ENCODE data around the gene OR52E2. TPM values are rescaled to one million over a fixed set of nuclear protein-coding genes. Genes with fewer than 3 reads are reported as not detected.

The OR52E2 gene
- total RNA-seq, 6 experiments from 2014 or later: not detected

DNA sequence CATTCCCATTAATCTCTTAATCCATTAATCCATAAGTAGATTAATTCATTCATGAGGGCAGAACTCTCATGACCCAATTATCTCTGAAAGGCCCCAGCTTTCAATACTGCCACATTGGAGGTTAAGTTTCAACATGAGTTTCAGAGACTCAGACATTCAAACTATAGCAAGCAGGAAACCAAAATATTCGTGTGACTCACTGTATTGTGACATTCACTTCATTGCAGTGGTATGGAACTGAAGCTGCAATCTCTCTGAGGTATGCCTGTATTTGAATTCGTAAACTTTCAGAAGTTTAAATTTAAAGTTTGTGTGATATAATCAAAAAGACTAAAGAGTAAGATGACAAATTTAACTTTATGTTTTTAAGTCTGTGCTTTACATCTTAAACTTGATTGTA lies 16.0 kb downstream of the OR52E2 start:
- TF ChIP-seq, protein P1, sequence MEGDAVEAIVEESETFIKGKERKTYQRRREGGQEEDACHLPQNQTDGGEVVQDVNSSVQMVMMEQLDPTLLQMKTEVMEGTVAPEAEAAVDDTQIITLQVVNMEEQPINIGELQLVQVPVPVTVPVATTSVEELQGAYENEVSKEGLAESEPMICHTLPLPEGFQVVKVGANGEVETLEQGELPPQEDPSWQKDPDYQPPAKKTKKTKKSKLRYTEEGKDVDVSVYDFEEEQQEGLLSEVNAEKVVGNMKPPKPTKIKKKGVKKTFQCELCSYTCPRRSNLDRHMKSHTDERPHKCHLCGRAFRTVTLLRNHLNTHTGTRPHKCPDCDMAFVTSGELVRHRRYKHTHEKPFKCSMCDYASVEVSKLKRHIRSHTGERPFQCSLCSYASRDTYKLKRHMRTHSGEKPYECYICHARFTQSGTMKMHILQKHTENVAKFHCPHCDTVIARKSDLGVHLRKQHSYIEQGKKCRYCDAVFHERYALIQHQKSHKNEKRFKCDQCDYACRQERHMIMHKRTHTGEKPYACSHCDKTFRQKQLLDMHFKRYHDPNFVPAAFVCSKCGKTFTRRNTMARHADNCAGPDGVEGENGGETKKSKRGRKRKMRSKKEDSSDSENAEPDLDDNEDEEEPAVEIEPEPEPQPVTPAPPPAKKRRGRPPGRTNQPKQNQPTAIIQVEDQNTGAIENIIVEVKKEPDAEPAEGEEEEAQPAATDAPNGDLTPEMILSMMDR (IDR thresholded peaks at IDR 0.05): no peak
- H3K4me3 Mint-ChIP-seq: no peak overlapping the region
- DNase-seq: no peak
- H3K9me3 Mint-ChIP-seq: peaks cover 22% of the 10 kb centered on the region
- H3K4me1 Mint-ChIP-seq (ENCODE audit: low read depth): no peaks in the 10 kb centered on the region
- no peaks in the 10 kb centered on the region for H3K27me3 Mint-ChIP-seq (ENCODE audit: insufficient read depth)
- H3K36me3 Mint-ChIP-seq (ENCODE audit: low read depth): 0 out of 2 replicates have a peak, but pooled peaks cover 4% of the 10 kb centered on the region
- H3K27ac Mint-ChIP-seq: no peak overlapping the region

DNA sequence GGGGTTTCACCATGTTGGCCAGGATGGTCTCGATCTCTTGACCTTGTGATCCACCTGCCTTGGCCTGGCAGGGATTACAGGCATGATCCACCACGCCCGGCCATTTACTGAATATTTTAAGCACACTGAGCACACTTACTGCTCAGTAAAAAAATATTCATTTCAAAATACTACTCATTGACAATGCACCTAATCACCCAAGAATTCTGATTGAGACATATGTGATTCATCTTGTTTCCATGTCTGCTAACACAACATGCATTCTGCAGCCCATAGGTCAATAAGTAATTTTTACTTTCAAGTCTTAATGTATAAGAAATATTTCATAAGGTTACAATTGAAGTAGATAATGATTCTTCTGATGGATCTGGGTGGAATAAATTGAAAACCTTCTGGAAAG lies 17.3 kb downstream of the OR52E2 start:
- Mint-ChIP-seq H3K4me3 (no peak overlapping the region), H3K27ac (no peak overlapping the region), H3K4me1 (ENCODE audit: low read depth) (no peaks in the 10 kb centered on the region), H3K9me3 (peaks cover 28% of the 10 kb centered on the region), H3K27me3 (ENCODE audit: insufficient read depth) (no peaks in the 10 kb centered on the region), H3K36me3 (ENCODE audit: low read depth) (0 out of 2 replicates have a peak, but pooled peaks cover 2% of the 10 kb centered on the region)
- TF ChIP-seq, protein P1 (IDR thresholded peaks at IDR 0.05): no peak
- DNase-seq: no peak

DNA sequence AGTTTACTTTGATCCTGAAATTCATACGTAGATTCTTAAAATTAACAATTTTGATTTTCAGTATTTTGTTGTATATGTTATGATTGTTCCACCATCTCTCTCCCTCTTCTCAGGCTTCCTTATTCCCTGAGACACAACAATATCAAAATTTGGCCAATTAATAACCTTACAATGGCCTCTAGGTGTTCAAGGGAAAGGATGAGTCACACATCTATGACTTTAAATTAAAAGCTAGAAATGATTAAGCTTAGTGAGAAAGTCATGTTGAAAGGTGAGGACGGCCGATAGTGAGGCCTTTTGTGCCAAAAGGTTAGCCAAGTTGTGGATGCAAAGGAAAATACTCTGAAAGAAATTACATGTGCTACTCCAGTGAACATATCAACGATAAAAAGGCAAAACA lies 18.6 kb downstream of the OR52E2 start:
- H3K4me1 Mint-ChIP-seq (ENCODE audit: low read depth): no peaks in the 10 kb centered on the region
- no peaks in the 10 kb centered on the region for H3K27me3 Mint-ChIP-seq (ENCODE audit: insufficient read depth)
- H3K9me3 Mint-ChIP-seq: peaks cover 25% of the 10 kb centered on the region
- TF ChIP-seq, protein P1 (IDR thresholded peaks at IDR 0.05): no peak
- no peak overlapping the region for H3K4me3 Mint-ChIP-seq
- DNase-seq: no peak
- H3K36me3 Mint-ChIP-seq (ENCODE audit: low read depth): no peaks in the 10 kb centered on the region
- H3K27ac Mint-ChIP-seq: no peak overlapping the region

DNA sequence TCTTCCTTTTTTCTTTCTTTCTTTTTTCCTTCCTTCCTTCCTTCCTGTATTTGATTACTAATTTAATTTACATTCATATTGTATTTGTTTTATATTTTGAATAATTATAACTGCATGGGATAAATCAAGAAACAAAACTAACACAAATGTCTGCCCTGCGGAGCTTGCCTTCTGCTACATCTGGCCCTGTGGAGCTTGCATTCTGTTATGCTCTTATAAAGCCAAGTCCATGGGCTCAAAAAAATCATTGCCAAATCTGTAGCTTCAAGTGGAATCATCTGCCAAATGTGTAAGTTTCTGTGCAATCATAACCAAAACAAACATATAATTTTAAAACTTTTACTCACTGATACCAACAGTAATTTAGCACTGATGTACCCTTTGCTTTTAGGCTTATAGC lies 21.1 kb downstream of the OR52E2 start:
- no peak for DNase-seq
- Mint-ChIP-seq H3K4me3 (no peak overlapping the region), H3K27ac (no peak overlapping the region), H3K27me3 (ENCODE audit: insufficient read depth) (no peaks in the 10 kb centered on the region), H3K36me3 (ENCODE audit: low read depth) (no peaks in the 10 kb centered on the region), H3K4me1 (ENCODE audit: low read depth) (no peaks in the 10 kb centered on the region), H3K9me3 (peaks cover 24% of the 10 kb centered on the region)
- TF ChIP-seq, protein P1 (IDR thresholded peaks at IDR 0.05): no peak

DNA sequence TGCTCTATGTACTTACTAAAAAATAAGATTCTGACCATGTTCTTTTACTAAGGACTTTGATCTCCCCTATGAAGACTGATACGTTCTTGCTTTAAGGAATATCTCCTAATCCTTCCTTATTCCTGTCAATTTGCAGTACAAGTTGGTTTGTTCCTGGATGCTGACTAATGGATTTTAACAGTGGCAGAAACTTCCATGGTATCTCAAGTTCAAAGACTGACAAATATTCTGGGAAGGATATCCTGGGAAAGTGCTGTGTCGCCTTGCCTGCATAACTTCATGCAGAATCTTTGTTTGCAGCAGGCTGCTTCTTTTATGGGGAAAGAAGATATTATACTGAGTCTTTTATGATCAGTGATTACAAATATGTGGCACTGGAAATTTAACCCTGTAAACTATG lies 21.5 kb downstream of the OR52E2 start:
- Mint-ChIP-seq H3K9me3 (peaks cover 24% of the 10 kb centered on the region), H3K36me3 (ENCODE audit: low read depth) (no peaks in the 10 kb centered on the region), H3K27ac (no peak overlapping the region), H3K27me3 (ENCODE audit: insufficient read depth) (no peaks in the 10 kb centered on the region), H3K4me3 (no peak overlapping the region), H3K4me1 (ENCODE audit: low read depth) (no peaks in the 10 kb centered on the region)
- DNase-seq: no peak
- TF ChIP-seq, protein P1 (IDR thresholded peaks at IDR 0.05): no peak

DNA sequence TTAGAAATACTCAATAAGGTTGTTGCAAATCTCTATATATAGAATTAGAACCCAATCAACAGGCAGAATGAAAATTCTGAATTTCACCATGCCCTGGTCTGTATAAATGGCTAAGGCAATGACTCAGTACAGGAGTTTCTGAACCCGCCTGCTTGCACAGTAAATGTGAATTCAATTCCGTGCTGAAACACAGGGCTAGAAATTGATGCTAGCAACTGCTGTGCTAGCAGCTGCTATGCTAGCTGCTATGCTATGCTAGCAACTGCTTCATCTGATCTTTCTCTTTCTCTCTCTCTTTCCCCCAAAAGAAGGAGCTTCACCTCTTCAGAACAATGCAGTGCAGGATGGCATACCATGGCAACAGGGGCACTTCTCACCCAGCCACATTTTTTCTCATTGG lies 22.8 kb downstream of the OR52E2 start:
- TF ChIP-seq, protein P1 (IDR thresholded peaks at IDR 0.05): no peak
- H3K36me3 Mint-ChIP-seq (ENCODE audit: low read depth): no peaks in the 10 kb centered on the region
- no peak overlapping the region for H3K4me3 Mint-ChIP-seq
- H3K27me3 Mint-ChIP-seq (ENCODE audit: insufficient read depth): no peaks in the 10 kb centered on the region
- H3K9me3 Mint-ChIP-seq: peaks cover 21% of the 10 kb centered on the region
- no peak overlapping the region for H3K27ac Mint-ChIP-seq
- no peaks in the 10 kb centered on the region for H3K4me1 Mint-ChIP-seq (ENCODE audit: low read depth)
- DNase-seq: no peak
